CD4-positive, alpha-beta T cell treated with Interleukin-17A for 1 hour (primary cell): Measurements from ENCODE around the gene FAH.

Experiments used
- DNase-seq: peaks from one replicate; pipeline ENCODE4 v3.0.0-alpha.2; 2020

FAH gene

GRCh38 chr15:80202016-80202315, 49.2 kb downstream of the FAH start:
- no peak for DNase-seq

GRCh38 chr15:80202641-80203360, 50.0 kb downstream of the FAH start:
- no peak for DNase-seq

DNA sequence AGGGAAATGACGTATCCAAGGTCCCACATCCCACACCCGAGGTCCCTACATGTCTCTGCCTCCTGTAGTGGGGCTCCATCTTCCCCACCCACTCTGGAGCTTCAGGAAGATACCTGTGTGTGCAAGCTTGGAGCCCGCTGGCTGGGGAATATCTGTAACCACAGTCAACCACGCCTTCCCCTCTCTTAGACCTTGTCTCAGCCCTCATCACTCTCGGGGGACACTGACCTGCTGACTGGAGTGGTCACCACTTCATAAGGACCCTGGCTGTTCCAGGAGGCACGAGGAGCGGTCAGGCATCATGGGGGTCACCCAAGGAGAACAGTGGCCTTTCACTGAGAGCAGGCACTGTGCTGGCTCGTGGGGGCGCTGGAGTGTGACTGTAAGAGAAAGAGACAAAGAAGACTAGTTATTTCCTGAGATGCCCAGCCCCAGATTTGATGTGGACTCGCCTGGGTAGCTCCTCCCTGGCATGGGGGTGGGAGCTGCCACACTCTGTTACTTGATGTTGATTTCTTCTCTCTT, 50.6 kb downstream of the FAH start:
- DNase-seq, result no peak

GRCh38 chr15:80204231-80204630, 51.4 kb downstream of the FAH start:
- no peak for DNase-seq

DNA sequence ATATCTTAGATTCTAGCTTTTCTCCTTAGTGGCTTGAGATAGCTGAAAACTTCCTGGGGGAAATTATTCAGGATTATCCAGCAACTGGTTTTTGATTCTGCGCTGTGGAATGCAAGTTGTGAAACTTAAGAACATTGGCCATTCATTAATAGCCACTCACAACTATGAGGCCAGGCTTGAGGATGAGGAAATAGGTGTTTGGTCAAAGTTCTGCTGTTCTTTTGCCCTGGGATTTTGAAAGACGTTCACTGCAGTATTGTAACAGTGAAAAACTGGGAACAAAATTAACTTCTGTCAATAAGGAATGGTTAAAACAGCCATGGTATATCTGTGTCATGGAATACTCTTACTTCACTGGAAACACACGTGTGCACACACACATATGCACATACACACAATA, 55.1 kb downstream of the FAH start:
- no peak for DNase-seq

DNA sequence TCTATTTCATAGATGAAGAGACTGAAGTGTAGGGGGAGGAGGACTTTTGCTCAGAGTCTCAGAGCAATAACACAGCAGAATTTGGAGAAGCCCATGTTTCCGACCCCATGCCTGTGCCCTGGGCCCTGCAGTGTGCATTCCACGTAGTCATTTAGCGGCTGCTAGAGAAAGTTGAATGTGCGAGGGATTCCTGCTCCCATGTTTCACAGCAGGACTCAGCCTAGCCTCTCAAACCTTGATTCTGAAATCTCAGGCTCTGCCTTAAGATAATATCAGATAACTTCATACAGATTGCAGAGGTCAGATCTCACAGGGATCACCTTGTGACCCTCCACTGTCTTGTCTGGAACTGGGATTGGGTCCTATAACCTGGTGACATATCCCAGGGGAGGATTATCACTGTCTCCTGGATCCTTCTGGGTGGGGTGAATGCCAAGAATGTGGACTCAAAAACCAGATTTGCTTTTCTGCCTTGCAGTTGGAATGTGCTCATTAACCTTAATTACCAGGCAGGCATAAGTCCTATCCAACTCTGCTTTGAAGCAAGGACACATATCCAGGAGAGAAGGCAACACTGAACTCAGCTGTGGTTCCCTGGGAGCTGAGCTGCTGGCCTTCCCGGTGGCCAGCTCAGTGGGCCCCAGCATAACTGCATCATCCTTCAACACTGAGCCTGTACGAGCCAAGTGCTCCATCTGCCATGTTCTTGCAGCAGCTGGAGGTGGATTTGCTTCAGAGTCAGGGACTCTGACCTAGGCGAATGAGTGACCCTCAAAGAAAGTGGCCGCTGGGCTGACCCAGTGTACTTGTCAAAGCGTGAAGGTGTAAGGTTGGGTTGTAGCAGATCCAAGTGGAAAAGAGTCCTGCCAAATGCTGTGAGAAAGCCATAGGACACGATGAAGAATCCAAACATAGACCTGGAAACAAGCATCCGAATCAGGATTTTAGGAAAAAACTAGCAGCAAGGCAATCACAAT, 56.2 kb downstream of the FAH start:
- no peak for DNase-seq

DNA sequence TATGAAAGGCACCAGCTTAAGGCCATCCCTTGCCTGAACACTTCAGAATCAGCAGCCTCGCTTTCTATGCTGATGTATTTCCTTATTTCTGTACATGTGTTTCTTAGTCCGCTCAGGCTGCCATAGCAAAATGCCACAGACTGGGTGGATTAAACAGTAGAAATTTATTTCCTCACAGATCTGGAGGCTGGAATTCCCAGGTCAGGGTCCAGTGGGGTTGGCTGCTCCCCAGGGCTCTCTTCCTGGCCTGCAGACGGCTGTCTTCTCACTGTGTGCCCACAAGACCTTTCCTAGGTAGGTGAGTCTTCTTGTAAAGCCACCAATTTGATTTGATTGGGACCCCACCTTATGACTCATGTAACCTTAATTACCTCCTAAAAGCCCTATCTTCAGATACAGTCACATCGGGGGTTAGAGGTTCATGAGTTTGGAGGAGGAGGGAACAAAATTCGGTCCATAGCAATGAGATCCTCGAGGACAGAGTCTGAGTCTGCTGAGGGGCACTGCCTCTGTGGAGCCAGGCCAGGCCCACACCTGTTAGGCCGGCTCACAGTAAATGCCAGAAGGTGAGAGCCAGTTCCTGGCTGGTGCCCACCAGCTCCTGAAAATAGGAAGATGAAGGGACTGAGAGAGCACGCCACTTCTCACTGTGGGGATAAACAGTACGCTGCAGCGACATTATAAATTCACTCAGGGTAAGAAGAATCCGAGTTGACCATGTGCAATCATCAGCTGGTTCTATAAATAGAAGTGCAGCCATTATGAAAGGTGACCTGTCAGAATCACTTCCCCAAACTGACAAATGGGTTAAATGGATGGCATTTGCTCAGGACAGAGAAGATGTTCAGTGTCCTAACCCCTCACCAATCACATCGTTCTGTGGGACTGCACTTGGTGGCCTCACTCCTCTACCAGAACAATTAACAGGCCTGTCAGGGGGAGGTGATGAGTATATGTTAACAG, 58.1 kb downstream of the FAH start:
- DNase-seq, result no peak

- DNase-seq, result no peak
Measured at GRCh38 chr15:80211976-80212375, 59.2 kb downstream of the FAH start.

GRCh38 chr15:80214910-80215309, 62.1 kb downstream of the FAH start:
- no peak for DNase-seq

DNA sequence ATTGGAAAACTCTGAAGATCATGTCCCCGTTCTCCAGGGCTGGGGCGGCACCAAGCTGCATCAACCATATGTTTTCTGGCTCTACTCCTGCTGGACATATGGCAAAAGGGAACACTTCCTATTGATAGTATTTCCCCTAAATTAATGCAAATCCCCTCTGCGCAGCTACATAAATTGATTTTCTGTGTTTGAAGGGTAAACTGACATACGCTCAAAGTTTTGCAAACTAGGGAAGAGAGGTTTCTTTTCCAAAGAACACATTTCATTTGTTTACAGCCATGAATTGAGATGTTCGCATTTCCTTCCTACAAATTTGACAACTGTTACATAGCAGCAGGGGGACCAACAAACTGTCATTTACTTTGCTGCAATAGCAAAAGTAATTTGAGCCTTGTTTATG, 63.3 kb downstream of the FAH start:
- no peak for DNase-seq

DNA sequence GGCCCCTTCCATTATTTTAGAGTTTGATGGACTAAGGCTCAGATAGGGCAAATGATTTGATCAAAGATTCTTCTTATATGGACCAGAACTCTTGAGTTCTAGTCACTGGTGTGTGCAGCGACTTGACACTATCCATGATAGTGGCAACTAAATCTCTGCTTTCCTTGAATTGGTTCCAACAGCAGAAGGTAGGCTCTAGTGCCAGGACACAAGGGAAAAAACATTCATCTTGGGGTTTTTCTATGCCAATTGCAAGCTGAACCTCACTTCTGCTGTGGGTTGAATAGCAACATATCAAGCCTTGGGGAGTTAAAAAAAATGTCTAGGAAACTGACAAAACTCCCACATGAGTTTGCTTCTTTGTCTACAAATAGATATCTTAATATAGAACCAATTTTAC, 64.1 kb downstream of the FAH start:
- DNase-seq, result no peak

- DNase-seq, result no peak
Measured at GRCh38 chr15:80217327-80217900, 64.6 kb downstream of the FAH start.

DNA sequence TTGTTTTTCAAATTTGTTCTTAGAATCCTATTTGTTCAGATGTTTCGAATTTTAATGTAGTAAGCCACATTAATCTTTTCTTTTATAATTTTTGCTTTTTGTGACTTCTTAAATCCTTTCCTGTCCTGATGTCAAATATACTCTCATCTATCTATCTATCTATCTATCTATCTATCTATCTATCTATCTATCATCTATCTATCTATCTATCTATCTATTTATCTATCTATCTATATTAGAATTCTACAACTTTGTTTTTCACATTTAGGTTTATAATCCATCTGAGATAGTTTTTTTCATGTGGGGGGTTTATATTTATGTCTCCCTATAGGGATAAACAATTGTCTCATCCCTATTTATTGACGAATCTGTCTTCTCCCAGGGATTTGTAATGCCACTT, 67.2 kb downstream of the FAH start:
- no peak for DNase-seq

DNA sequence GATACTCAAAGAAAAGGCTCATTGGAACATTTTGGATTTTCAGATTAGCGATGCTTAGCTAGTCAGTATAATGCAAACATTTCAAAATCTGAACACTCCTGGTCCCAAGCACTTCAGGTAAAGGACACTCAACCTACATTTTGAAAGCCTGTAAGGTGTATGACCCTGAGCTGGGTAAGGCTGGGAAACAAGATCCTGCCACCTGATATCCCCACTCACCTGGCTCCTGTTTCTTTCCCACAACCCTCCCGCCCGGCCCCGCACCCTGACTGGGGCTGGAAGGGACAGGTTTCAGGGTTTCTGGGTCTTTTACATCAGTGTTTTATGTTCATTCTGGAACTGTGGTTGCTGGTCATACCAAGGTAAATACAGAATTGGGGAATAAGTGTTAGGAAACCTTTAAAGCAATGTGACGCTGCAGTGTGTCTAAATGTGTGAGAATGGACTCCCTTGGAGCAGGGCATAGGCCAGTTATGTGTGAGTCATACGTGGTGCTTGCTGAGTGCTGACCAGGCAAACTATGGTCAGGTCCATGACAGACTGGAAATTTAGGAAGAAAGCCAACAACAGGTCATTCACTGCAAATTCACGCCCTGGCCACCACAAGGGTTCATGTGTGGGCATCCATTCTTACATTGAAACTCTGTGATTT, 76.3 kb downstream of the FAH start:
- no peak for DNase-seq

GRCh38 chr15:80231371-80231770, 78.6 kb downstream of the FAH start:
- DNase-seq, result no peak

- DNase-seq, result no peak
Measured at GRCh38 chr15:80233581-80233980, 80.8 kb downstream of the FAH start.

DNA sequence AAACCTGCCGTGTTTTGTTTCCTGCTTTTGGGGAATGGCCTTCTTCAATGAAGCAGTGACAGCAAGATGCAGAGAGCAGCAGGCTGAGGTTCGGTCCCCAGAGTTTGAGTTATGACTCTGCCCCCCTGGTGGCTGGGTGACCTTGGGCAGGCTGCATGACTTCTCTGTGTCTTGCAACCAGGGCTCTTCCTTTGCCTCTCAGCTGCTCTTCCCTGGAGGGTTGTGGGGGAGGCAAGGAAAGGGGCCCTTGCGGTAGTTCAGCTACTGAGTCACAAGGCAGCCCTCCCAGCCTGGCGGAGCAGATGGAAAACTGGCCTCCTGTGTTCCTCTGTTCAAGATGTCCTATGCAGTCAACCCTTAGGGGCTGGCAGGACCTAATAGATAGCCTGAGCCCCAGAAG, 82.1 kb downstream of the FAH start:
- DNase-seq, result peak; percentile 36
